Hematopoietic multipotent progenitor cell treated with erythropoietin and hydrocortisone succinate and interleukin-3 and kit ligand, for 6 days (in vitro differentiated cells): ENCODE results near the gene PPIP5K2.
"Not testable (repeated sequence)": the region's sequence is repeated elsewhere in the genome, so short reads cannot be mapped to it uniquely, and the experiment has no call there.

Experiments
- DNase-seq: peaks from one replicate; pipeline ENCODE4 v3.0.0-alpha.2; 2015

Gene PPIP5K2

DNA sequence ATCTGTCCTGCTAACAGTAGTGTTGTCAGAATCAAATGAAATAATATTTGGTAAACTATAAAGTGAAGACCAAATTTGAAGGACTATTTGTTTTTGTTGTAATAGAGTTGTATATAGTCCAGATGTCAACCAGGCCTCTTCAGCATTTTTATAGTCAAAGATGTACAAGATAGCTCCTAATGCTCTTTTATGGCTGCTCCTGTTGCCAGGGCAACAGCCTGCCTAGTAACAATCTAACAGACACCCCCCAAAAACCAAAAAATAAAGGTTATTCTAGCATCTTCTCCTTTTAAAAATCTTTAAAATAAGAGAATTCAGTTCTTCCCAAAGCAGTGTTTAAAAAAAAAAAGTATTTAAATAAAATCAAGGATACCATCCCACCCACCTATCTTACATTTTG, 89.0 kb downstream of the PPIP5K2 start:
- DNase-seq, result no peak

DNA sequence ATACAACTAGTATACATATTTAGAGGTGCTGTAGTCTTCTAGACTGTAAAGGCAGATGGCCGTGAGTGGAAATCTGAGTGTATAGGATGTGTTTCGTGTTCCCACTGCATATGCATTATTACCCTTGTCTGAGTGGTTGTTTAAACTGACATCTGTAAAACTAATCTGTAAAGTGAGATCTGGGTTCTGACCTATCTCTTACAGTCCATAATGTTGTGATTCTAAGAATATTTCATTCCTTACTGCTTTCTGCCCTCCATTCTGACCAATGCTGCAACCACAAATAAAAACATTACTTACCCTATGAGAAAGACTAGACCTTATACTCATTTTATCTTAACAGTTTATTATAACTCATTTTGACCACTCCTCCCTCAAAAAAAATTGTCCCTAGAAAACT, 90.9 kb downstream of the PPIP5K2 start:
- no peak for DNase-seq

DNA sequence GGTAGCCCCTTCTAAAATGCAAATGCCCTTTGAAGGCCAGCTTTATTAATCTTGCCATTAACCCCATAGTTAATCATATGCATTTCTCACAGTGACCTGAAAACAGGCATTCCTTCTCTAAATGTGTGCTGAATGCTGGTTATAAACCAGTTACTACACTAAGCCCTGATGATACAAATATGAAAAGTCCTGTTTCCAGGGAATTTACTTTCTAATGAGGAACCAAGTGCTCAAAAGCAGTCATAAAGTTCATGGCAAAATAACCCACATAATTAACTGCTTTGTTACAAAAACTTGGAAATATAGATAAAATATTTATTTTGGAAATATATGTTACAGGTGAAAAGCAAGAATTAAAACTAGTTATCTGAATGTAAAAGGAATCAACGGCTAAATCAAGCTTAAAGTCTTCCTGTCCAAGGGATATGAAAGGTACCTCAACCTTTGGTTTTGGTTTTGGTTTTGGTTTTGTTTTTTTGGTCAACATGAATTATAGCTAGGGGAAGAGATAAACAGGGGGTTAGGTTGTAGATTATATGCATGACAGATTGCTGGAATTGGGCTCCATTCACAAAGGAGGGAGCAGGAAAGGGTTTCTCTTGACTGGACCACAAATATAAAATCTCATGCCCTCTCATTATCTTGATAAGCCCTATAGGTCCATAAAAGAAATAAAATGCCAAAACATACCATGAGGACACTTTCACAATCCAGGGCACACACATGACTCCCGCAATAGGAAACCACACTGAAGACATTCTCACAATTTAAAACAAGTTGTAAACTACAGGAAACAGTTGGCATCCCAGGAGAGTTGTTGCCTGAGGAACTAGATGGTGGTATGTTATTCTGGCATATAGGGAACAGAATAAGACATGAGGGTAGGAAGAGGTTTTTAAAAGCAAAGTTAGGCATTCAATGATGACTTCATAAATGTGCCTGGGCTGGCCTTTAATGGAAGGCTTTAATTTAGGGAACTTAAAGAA, 91.8 kb downstream of the PPIP5K2 start:
- peak; percentile 29 for DNase-seq

DNA sequence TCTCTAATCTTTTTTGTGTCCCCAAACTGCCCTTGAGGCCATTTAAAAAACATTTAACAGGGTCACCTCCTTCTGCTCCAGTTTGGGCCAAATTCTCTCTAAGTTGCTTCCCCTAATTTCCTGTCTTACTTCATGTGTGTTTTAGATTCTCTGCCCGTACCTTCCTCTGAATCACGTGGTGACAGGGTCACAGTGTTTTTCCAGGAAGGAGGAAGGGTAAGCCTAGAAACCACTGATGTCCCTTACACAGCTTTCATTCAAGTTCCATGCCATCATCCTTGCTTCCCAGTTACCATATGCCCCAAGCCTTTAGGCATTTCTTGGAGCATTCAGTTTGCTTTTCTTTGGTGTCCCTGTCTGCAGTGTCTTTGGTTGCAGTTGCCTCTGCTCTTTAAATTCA, 96.0 kb downstream of the PPIP5K2 start:
- no peak for DNase-seq

DNA sequence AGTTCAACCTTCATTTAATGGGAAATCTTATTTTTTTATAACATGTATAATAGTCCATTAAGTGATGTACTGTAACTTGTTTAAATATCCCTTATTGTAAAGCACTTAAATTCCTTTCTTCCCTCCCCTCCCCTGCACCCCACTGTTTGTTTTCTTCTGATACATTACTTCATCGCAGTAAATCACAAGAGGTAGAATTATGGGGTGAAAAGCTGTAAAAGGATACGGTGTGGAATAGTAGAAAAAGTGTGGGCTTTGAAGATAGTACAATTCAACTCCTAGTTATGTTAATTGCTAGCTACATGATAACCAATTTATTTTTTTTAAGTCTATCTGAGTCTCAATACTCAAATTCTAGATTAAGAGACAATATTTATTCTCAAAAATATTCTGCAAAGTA, 96.6 kb downstream of the PPIP5K2 start:
- no peak for DNase-seq

DNA sequence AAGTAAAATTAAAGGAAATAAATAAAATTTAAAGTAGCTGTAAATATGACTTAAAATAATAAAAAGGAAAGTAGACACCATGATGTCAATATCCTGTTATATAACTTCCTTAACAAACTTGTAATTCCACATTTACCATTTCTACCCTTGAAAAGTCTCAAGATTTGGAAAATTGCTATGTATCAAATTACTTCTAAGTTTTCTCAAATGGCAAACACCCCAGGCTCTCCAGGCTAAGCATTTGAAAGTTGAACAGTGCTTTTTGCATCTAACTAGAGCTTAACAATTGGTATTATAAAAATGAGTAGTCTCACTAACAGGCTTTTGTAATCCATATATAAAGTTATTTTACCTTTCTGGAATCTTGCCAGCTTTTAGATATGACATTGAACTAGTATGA, 97.0 kb downstream of the PPIP5K2 start:
- DNase-seq, result no peak

DNA sequence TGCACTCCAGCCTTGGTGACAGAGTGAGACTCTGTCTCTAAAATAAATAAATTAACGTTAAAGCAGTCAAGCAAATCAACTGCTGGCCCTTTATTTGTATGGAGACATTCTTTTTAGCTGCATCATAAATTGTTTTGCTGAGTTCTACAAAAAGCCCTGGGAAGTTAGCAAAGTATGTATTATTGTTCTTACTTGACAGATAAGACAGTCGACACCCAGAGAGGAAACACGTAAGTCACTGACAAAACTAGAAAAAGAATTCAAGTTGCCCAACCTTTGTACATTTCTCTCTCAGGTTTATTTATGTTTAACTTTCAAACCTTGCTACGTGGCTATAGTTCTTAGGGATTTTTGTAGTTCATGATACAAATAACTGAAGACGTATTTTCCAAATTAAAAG, 98.1 kb downstream of the PPIP5K2 start:
- no peak for DNase-seq

DNA sequence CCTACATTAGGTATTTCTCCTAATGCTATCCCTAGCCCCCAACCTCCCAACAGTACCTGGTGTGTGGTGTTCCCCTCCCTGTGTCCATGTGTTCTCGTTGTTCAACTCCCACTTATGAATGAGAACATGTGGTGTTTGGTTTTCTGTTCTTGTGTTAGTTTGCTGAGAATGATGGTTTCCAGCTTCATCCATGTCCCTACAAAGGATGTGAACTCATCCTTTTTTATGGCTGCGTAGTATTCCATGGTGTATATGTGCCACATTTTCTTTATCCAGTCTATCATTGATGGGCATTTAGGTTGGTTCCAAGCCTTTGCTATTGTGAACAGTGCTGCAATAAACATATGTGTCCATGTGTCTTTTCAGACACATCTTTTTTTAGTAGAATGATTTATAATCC, 99.0 kb downstream of the PPIP5K2 start:
- DNase-seq, result not testable (repeated sequence)

DNA sequence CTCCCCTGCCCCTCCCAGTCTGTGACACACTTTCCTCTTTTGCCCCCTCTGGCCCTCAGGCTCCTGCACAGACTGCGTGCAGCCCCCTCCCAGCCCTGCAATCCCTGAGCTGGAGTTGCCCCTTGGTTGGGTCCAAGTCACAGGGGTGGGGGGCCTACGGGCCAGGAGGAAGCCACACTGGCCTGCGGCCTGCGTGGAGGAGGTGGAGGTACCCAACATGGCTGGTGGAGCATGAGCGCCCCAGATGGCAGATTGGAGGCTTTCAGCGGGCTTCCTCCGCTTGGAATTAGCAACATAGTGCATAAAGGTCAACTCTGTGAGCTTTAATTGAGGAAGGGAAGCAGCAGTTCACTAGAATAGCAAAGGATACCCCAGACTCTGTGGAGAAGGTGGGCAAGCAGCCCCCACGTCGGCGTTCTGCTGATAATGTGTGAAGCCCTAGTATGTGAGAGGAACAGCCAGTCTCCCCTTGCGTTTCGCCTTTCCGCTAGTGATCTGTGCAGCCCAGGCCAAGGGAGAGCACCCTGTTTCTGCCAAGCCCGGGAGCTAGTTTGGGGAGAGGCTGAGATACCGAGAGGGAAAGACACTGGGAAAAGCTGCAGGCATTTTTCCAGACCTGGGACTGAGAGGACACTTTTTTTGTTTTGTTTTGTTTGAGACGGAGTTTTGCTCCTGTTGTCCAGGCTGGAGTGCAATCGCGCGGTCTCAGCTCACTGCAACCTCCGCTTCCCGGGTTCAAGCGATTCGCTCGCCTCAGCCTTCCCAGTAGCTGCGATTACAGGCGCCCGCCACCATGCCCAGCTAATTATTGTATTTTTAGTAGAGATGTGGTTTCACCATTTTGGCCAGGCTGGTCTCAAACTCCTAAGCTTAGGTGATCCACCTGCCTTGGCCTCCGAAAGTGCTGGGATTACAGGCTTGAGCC, 103.2 kb downstream of the PPIP5K2 start:
- DNase-seq, result no peak

DNA sequence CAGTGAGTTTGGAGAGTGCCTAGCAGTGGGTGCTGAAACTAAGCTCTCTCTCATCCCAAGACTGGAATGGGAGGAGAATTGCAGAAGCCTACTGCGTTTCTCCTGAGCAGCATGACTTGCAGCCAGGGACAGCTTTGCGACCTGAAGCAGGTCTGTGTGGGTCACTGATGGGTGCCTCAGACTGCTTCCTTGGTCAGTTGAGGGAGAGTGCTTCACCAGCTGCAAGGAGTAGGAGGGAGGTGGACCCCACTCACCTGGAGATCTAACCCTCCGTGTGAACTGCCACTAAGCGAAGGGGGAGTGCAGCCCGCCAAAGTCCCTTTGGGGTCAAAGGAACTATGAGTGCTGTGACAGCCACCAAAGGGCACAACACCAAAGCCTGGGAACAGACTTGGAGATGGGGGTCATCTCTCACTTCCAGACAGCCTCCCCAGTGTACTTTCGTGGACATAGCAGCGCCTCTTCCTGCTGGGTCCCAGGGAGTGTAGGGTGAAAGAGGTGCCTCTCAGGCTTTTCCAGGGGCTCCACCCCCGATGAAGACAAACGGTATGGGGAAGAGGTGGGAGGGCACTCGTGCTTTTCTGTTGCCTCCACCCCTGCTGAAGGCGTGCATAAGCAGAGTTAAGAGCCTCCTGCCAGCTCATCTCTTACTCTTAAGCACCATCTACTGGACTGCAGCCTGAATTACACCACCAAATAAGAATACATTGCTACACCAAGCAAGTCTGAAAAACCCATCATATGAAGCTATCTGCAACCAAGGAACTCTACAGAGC, 104.2 kb downstream of the PPIP5K2 start:
- DNase-seq, result peak; percentile 90

DNA sequence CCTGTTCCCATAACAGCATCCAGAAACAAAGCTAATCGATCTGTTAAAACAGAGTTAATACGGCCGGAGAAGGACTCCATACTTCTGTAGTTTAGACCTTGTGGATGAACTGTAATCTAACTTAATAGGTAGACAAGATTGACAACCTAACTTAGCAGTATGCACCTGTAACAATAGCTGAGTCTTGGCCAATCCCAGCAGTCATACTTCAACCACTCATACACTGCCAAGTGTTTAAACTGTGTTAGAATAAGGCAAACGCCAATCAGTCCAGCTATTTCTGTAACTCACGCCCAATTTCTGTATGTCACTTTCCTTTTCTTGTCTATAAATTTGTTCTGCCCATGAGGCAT, 104.8 kb downstream of the PPIP5K2 start:
- DNase-seq, result no peak

DNA sequence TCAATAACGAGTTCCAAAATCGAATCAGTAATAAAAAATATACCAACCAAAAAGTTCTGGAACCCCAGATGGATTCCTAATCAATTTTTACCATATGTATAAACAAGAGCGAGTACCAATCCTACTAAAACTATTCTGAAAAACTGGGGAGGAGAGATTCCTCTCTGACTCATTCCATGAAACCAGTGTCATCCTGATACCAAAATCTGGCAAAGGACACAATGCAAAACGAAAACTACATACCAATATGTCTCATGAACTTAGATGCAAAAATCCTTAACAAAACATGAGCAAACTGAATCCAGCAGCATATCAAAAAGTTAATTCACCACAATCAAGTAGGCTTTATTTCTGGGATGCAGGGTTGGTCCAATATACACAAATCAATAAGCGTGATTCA, 108.0 kb downstream of the PPIP5K2 start:
- DNase-seq, result no peak

DNA sequence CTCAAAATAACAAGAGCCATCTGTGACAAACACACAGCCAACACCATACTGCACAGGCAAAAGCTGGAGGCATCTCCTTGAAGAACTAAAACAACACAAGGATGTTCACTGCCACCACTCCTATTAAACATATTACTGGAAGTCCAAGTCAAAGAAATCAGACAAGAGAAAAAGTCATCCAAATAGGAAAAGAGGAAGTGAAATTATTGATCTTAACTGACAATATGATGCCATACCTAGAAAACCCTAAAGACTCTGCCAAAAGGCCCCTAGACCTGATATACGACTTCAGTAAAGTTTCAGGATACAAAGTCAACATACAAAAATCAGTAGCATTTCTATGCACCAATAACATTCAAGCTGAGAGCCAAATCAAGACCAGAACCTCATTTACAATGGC, 108.5 kb downstream of the PPIP5K2 start:
- no peak for DNase-seq

DNA sequence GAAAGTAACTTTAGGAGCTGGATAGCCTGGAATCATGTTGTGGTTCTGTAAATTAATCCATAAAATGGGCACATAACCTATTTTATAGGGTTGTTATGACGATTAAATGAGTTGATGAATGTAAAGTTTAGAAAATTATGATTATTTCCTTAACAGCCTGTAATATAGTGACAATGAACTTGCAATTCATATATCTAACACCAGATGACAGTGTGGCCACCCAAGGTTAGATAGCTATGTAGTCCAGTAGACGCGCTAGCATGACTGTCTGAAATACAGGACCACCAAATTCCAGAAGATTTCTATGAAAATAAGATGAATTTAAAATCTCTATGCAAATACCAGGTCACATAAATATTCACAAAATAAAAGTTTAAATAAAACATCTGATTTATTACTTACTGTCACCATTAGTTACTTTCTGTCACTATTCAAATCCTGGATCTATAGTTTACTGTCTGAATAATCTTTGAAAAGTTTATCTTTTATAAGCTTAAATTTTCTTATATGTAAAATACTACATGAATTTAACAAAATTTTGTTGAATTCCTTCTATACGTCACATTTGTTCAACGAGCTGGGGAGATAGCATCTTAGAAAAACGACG, 112.4 kb downstream of the PPIP5K2 start:
- DNase-seq, result peak; percentile 81

DNA sequence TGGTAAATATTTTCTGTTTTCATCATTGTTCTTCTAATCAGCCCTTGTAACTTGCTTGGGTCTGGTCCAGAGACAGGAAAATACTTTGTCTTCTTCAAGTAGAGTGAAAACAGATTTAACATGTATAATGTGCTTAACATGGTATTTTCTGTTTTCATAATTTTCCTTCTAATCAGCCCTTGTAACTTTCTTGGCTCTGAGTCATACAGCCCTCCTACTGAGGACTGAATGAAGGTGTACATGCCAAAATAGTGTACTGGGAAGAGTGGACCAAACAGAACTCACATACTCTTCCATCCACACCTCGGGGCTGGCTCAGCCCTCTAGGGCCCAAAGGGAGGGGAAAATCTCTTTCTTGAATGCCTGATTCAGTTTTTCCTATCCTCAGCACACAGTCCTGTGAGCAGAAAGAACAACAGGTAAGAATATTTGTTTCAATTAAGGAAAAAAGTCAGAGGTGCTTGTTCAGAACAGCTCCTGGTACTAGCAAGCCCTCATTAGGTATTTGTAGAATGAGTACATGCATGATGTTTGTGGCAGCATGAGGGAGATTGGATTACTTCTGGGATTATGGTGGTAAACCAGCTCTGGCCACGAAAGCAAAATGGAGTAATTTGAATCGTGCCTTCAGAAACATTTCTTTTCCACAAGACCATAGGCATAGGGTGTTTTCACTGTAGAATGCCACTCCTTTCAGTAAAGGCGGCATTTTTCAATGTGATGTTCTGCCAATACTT, 114.3 kb downstream of the PPIP5K2 start:
- no peak for DNase-seq

DNA sequence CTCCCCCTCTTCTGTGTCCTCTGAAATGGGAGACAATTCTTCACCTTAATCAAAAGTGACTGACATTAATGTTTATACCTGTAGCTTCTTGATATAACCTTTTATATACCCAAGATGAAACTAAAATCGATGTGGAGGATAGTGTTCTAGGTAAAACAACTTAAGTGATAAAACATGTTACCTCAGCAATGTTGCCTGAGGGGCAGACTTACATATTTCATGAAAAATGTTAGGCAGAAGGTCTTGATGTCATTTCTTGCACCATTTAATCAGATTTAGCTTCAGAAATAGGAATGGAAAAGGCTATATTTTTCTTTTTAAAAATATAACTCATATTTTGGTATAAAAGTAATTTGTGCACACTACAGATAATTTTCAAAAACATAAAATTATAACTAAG, 115.8 kb downstream of the PPIP5K2 start:
- DNase-seq, result no peak

DNA sequence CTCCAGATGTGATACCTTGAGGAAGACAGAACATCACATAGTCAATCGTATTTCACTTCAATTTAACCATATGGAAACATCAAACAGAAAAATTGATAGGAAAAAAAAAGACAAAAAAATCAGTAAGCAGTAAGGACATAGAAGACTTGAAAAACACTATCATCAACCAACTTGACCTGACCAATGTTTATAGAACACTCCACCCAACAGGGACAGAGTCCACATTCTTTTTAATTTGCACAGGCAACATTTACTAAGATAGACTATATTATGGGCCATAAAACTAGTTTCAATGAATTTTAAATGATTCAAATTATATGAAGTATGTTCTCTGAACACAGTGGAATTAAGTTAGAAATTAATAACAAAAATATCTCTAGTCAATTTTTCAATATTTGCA, 117.7 kb downstream of the PPIP5K2 start:
- DNase-seq, result no peak

DNA sequence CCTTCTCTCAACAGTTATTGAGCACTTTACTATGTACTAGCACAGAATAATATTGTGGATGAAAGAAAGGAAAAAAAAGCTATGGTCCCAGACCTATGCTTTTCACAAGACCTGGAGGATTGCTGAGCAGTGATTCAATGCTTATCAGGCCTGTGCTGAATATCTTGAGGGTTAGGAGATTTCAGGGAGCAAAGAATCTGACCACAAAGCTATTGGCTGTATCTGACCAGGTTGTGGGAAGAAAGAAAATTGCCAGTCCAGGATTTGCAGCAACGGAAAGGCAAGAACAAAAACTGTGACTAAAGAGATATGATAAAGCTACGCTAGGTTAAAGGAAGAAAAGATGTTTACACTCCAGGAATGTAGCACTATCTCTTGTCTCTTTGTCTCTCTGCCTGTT, 123.6 kb downstream of the PPIP5K2 start:
- no peak for DNase-seq

DNA sequence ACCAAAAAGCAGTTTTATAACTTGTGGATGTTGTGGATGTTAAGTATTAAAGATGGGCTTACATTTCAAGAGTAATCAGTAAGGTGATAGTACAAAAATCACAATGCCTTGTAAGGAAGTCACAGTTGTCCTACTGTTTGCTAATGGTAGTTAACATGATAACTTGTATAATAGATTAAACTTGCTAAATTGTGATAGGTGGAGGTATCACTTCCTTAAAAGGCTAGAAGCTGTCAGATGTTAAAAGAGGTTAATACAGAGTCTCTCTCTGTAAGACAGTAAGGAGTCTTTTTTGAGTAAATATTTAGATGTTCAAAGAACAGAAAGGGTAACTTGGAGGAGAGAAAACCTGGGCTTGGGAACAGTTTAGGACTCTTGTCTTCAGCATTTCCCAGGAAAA, 124.3 kb downstream of the PPIP5K2 start:
- DNase-seq, result no peak

DNA sequence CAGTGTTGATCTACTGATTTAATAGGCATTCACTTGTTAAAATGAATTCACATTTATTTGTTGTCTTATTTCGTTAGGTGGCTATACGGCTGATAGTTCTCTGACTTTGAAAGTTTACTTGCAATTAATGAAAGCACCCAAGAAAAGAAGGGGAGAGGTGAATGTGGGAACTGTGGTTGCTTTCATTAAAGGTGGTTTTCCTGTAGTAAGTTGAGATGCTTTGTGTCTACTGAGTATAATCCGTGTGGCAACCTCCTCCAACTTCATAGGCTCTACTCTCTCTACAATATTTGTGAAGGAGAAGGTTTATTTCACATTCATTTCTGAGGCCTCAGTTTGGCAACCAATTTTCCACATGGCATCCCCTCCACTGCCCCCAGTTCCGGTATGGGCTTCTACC, 125.7 kb downstream of the PPIP5K2 start:
- DNase-seq, result no peak

DNA sequence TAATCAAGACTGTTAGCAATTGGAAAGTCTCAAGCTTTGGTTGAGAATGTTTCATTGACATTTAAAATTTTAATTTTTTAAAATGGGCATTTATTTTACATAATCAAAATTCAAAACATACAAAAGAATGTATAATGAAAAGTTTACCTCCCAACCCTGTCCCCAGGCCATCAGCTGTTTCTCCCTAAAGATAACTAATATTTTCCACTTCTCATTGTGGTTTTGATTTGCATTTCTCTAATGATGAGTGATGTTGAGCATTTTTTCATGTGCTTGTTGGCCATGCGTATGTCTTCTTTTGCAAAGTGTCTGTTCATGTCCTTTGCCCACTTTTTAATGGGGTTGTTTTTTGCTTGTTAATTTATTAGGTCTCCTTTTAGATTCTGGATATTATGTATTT, 127.0 kb downstream of the PPIP5K2 start:
- DNase-seq, result no peak

DNA sequence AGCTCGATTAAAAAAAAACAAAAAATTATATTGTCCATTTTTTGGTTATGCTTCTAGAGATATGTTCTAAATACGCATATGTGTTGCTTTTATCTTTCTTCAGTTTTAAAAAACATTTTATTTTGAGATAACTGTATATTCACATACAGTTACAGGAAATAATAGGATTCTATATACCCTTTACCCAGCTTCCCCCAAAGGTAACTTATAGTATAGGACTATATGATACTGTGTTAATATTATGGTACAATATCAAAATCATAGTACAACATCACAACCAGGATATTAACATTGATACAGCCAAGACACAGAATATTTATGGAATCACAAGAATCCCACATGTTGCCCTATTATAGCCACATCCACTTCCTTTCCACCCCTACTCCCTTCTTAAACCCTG, 129.0 kb downstream of the PPIP5K2 start:
- no peak for DNase-seq
